GM12878 (cell line): ENCODE data around the gene RSF1. TPM values are rescaled to one million over a fixed set of nuclear protein-coding genes. Genes with fewer than 3 reads are reported as not detected.

Experiments used
- ATAC-seq: fragments of 200-7000 bp; cut with Tn5 transposase; 3 replicates; pipeline ENCODE4 v1.9.1; 2020; ENCODE audit warnings: mild to moderate bottlenecking, moderate library complexity
- BruUV-seq: library from RNA; stranded (reverse); fragments of 400-500 nt; replicated peaks from 2 replicates; lab custom pipeline; 2021; lab: Mats Ljungman, UMichigan
- CTCF ChIA-PET: fragments of 300-600 bp; sonication (Branson Sonifier 250); formaldehyde crosslinking; extraction: SDS; loops from one replicate; lab custom pipeline; 2021; ENCODE audit warnings: inconsistent platforms; lab: Yijun Ruan, JAX
- POLR2A ChIA-PET: fragments of 350-600 bp; formaldehyde crosslinking; extraction: SDS; loops from one replicate; lab custom pipeline; 2021; ENCODE audit warnings: inconsistent platforms; lab: Charles Lee
- RAD21 ChIA-PET: fragments of 300-600 bp; sonication (Branson Sonifier 250); formaldehyde crosslinking; loops from one replicate; lab custom pipeline; 2023; ENCODE audit warnings: antibody characterized with exemption; ENCODE audit not compliant: unreplicated experiment; lab: Charles Lee
- SMC1A ChIA-PET: fragments of 300-600 bp; sonication (Branson Sonifier 250); formaldehyde crosslinking; loops from one replicate; lab custom pipeline; 2023; ENCODE audit not compliant: unreplicated experiment, uncharacterized antibody; lab: Charles Lee
- DNase-seq: peaks from one replicate; pipeline ENCODE4 v3.0.0-alpha.2; 2011; ENCODE audit warnings: low read depth, low spot score
- FAIRE-seq: peaks from 3 replicates; lab custom pipeline; 2011; peaks lifted over from hg19 to GRCh38; lab: Jason Lieb, UNC
- H2AFZ ChIP-seq: 2 replicates; pipeline ENCODE4 v1.6.0; 2011; ENCODE audit warnings: low read depth, low read length, control low read depth; ENCODE audit not compliant: control insufficient read depth
- H3K27ac ChIP-seq: 2 replicates; pipeline ENCODE4 v1.5.1; 2011; ENCODE audit warnings: control low read depth; ENCODE audit not compliant: control insufficient read depth, insufficient read depth
- H3K27me3 ChIP-seq, 2 experiments: replicated peaks in 1 of 2; 2 replicates each; pipeline versions ENCODE4 v1.6.0 to v1.6.1; 2011; ENCODE audit warnings: low read length in 1 of 2; ENCODE audit not compliant: control insufficient read depth in 2 of 2, insufficient read depth in 2 of 2
- H3K36me3 ChIP-seq, 2 experiments: 2 replicates each; pipeline ENCODE4 v1.5.1; 2011; ENCODE audit warnings: low read length in 1 of 2; ENCODE audit not compliant: control insufficient read depth in 2 of 2, insufficient read depth in 2 of 2
- H3K4me1 ChIP-seq: 2 replicates; pipeline ENCODE4 v1.6.1; 2011; ENCODE audit warnings: mild to moderate bottlenecking, low read length, moderate library complexity, mixed read lengths; ENCODE audit not compliant: control insufficient read depth, insufficient read depth
- H3K4me2 ChIP-seq: 2 replicates; pipeline ENCODE4 v1.6.0; 2011; ENCODE audit warnings: control low read depth; ENCODE audit not compliant: control insufficient read depth, insufficient read depth
- H3K4me3 ChIP-seq: fragments of 200-600 bp; sonication (generic); 2 replicates; pipeline ENCODE4 v1.5.1; 2016
- H3K79me2 ChIP-seq: 2 replicates; pipeline ENCODE4 v1.6.0; 2011; ENCODE audit warnings: low read length; ENCODE audit not compliant: control insufficient read depth, insufficient read depth
- H3K9ac ChIP-seq: 2 replicates; pipeline ENCODE4 v1.8.0; 2011; ENCODE audit warnings: low read length, control low read depth, mixed read lengths; ENCODE audit not compliant: control insufficient read depth, insufficient read depth
- H3K9me3 ChIP-seq: replicated peaks from 3 replicates; pipeline ENCODE4 v1.5.1; 2011; ENCODE audit warnings: mild to moderate bottlenecking, low read length; ENCODE audit not compliant: control insufficient read depth, insufficient read depth
- H4K20me1 ChIP-seq: 2 replicates; pipeline ENCODE4 v1.6.0; 2011; ENCODE audit not compliant: control insufficient read depth, insufficient read depth
- BCLAF1 ChIP-seq: fragments of 450-650 bp; IDR thresholded peaks from 2 replicates; pipeline ENCODE4 v1.6.1; 2017; ENCODE audit warnings: antibody characterized with exemption, mild to moderate bottlenecking, moderate library complexity
- DPF2 ChIP-seq: fragments of 450-650 bp; IDR thresholded peaks from 2 replicates; pipeline ENCODE4 v1.6.1; 2017; ENCODE audit warnings: mild to moderate bottlenecking
- E4F1 ChIP-seq: fragments of 450-650 bp; IDR thresholded peaks from 2 replicates; pipeline ENCODE4 v1.6.1; 2018; ENCODE audit warnings: borderline replicate concordance, mild to moderate bottlenecking; ENCODE audit not compliant: partially characterized antibody
- ETV6 ChIP-seq, 2 experiments: fragments of 450-650 bp in 1 of 2; IDR thresholded peaks in 1 of 2; conservative IDR thresholded peaks in 1 of 2; 2 replicates each; pipeline ENCODE4 v1.6.1; 2014; ENCODE audit warnings: antibody characterized with exemption in 1 of 2, borderline replicate concordance in 1 of 2, low read depth in 1 of 2, mild to moderate bottlenecking in 1 of 2, moderate library complexity in 1 of 2
- HCFC1 ChIP-seq: fragments of 150-350 bp; IDR thresholded peaks from 2 replicates; pipeline ENCODE4 v1.6.1; 2014; ENCODE audit warnings: low read length
- HDGF ChIP-seq: fragments of 450-650 bp; IDR thresholded peaks from 2 replicates; pipeline ENCODE4 v1.6.1; 2016; ENCODE audit warnings: antibody characterized with exemption
- IKZF2 ChIP-seq, 2 experiments: fragments of 450-650 bp; IDR thresholded peaks; 2 replicates each; pipeline ENCODE4 v1.6.1; 2017; ENCODE audit warnings: mild to moderate bottlenecking in 2 of 2, moderate library complexity in 2 of 2
- PAX8 ChIP-seq: fragments of 450-650 bp; IDR thresholded peaks from 2 replicates; pipeline ENCODE4 v1.6.1; 2017; ENCODE audit warnings: mild to moderate bottlenecking, moderate library complexity
- POLR2AphosphoS2 ChIP-seq: IDR thresholded peaks from 2 replicates; pipeline ENCODE4 v1.6.1; 2011; ENCODE audit warnings: low read depth, mild to moderate bottlenecking, low read length, improper control_type of control experiment, moderate library complexity
- USF1 ChIP-seq: IDR thresholded peaks from 2 replicates; pipeline ENCODE4 v1.6.1; 2011; ENCODE audit warnings: borderline replicate concordance, low read depth, mild to moderate bottlenecking, moderate library complexity, mixed read lengths, low read length; ENCODE audit not compliant: insufficient read depth; ENCODE audit errors: extremely low read length
- ZZZ3 ChIP-seq: IDR thresholded peaks from 2 replicates; pipeline ENCODE4 v1.6.1; 2011; ENCODE audit warnings: low read depth; ENCODE audit not compliant: control insufficient read depth, insufficient read length
- WGBS: methylation state at CpG from one replicate; pipeline ENCODE4 v1.1.6; 2016; ENCODE audit warnings: low lambda C conversion rate; ENCODE audit not compliant: insufficient replicate concordance, insufficient coverage; ENCODE audit errors: missing lambda C conversion rate; 5-methylcytosine and 5-hydroxymethylcytosine counted together
- in situ Hi-C: fragments of 300-500 bp; cut with MboI; formaldehyde crosslinking; loops from 9 replicates; pipeline ENCODE4 v1.14.3; 2018; ENCODE audit warnings: mixed read lengths
- intact Hi-C: fragments of 100-400 bp; cut with micrococcal nuclease; formaldehyde crosslinking; loops from one replicate; pipeline ENCODE4 v1.14.2; 2022; ENCODE audit not compliant: unreplicated experiment
- polyA plus RNA-seq, 11 experiments: library from polyadenylated mRNA; depleted of rRNA in 4 of 11; unstranded in 6 of 11; stranded (reverse) in 5 of 11; fragments of >200 nt; fragmentation: Nextera tagmentation in 4 of 11; fragmentation: Illumina TruSeq in 1 of 11; extraction: Ambion mirVana in 4 of 11; extraction: Trizol in 1 of 11; gene quantifications; 1 replicate in 1 of 11; 2 replicates in 10 of 11; pipeline versions ENCODE4 v1.2.1 to v1.2.3, GENCODE V29; 2011 to 2016; ENCODE audit warnings: inconsistent platforms in 2 of 11, missing spikeins in 2 of 11, low read depth in 1 of 11
- total RNA-seq, 4 experiments: library from RNA; depleted of rRNA in 3 of 4; stranded (reverse); fragments of >200 nt in 3 of 4; fragmentation: Illumina TruSeq in 1 of 4; extraction: Trizol in 1 of 4; gene quantifications; 2 replicates each; pipeline versions ENCODE4 v1.2.1 to v1.2.3, GENCODE V29; 2013 to 2021

RSF1 gene
- total and polyA plus RNA-seq, 10 of the 15 experiments (the other 5 are each of a cell fraction or from before 2014, with no cell fraction given) = 9.0 to 45.3 (median 30.0) TPM

GRCh38 chr11:77734890-77735289, 85.6 kb downstream of the RSF1 start:
- no peak for FAIRE-seq
- TF ChIP-seq POLR2AphosphoS2 = no peak
- TF ChIP-seq, all 136 proteins: peak for 0
- peaks cover 16% of the 10 kb centered on the region; the same call in 2 of the 3 replicates for H3K9me3 ChIP-seq
- no peaks in the 10 kb centered on the region for H3K4me1 ChIP-seq
- no peak overlapping the region for H3K4me3 ChIP-seq
- H3K4me2 ChIP-seq = no peak overlapping the region
- ChIA-PET CTCF (no interaction called here), RAD21 (no interaction called here), POLR2A (no interaction called here), SMC1A (no interaction called here)
- BruUV-seq = no TSS peak
- no peak overlapping the region for H3K27ac ChIP-seq
- no peak overlapping the region for H3K9ac ChIP-seq
- H2AFZ ChIP-seq = no peak overlapping the region
- in situ Hi-C loops (no loop called here), intact Hi-C loops (no loop called here)
- WGBS = over 99% methylated on average over 21 of the region's 26 CpGs
- no peaks in the 10 kb centered on the region for H3K27me3 ChIP-seq
- H3K79me2 ChIP-seq = no peaks in the 10 kb centered on the region
- no peaks in the 10 kb centered on the region for H4K20me1 ChIP-seq
- DNase-seq (no peak), ATAC-seq (no peak)
- peaks cover 0 to 13% of the 10 kb centered on the region in 2 experiments; a peak in 3 of 4 replicates for H3K36me3 ChIP-seq

- in situ Hi-C loops (no loop called here), intact Hi-C loops (no loop called here)
- Histone ChIP-seq H3K79me2 (no peaks in the 10 kb centered on the region; the same call in 1 of the 2 replicates), H3K4me3 (no peak overlapping the region), H3K4me2 (no peak overlapping the region), H3K9ac (no peak overlapping the region), H2AFZ (no peak overlapping the region), H3K27ac (no peak overlapping the region), H3K27me3 (no peaks in the 10 kb centered on the region), H3K4me1 (no peaks in the 10 kb centered on the region), H3K36me3 (peaks cover 0 to 7% of the 10 kb centered on the region in 2 experiments; a peak in 3 of 4 replicates), H3K9me3 (peaks cover 16% of the 10 kb centered on the region; the same call in 2 of the 3 replicates), H4K20me1 (no peaks in the 10 kb centered on the region)
- POLR2A ChIA-PET = no interaction called here
- no peak for ATAC-seq
- RAD21 ChIA-PET = no interaction called here
- FAIRE-seq = no peak
- 100% methylated on average over 2 of the region's 2 CpGs for WGBS
- no TSS peak for BruUV-seq
- SMC1A ChIA-PET = no interaction called here
- CTCF ChIA-PET = no interaction called here
- no peak for DNase-seq
- TF ChIP-seq BCLAF1 = no peak
- no peak for TF ChIP-seq ZZZ3
- no peak for TF ChIP-seq HDGF
- TF ChIP-seq E4F1 = no peak
- TF ChIP-seq IKZF2 (IDR thresholded peaks at IDR 0.05) = no peak
- no peak for TF ChIP-seq USF1
- no peak for TF ChIP-seq PAX8
- no peak for TF ChIP-seq DPF2
- no peak for TF ChIP-seq HCFC1
- no peak for TF ChIP-seq ETV6 (conservative IDR thresholded peaks at IDR 0.05 in 1 of 2, IDR thresholded peaks at IDR 0.05 in 1 of 2; ENCODE audit: borderline replicate concordance in 1 of 2, low read depth in 1 of 2)
These were observed 88.4 kb downstream of the RSF1 start for GRCh38 chr11:77732143-77732542.
